NT2/D1 (cell line): ENCODE data around the gene ADCY9.

Source experiments
- SUZ12 ChIP-seq: IDR thresholded peaks from 2 replicates; pipeline ENCODE4 v1.6.1; 2011; ENCODE audit not compliant: insufficient read length, insufficient read depth; ENCODE audit errors: extremely low read depth
- YY1 ChIP-seq: IDR thresholded peaks from 2 replicates; pipeline ENCODE4 v1.6.1; 2011; ENCODE audit not compliant: insufficient read length, insufficient read depth
- ZNF274 ChIP-seq: IDR thresholded peaks from 2 replicates; pipeline ENCODE4 v1.6.1; 2011; ENCODE audit warnings: mild to moderate bottlenecking, low read depth, low read length

GRCh38 chr16:4032768-4033167 lies 83.5 kb downstream of the ADCY9 start:
- TF ChIP-seq SUZ12 = no peak
- no peak for TF ChIP-seq ZNF274
- no peak for TF ChIP-seq YY1
